Activated T-helper 1 cell treated with anti-CD3 and anti-CD28 coated beads, Interleukin-2, amount 50 U/mL, for 16 hours (primary cell): ENCODE data around the gene RBM19.

ENCODE experiments used
- DNase-seq, 2 donors: peaks; one replicate each; pipeline ENCODE4 v3.0.0-alpha.2; 2020; ENCODE audit warnings: low read depth in 1 of 2, low spot score in 1 of 2

The RBM19 gene

GRCh38 chr12:113959096-113959495 lies 7.0 kb downstream of the RBM19 start:
- DNase-seq, result no peak

- no peak for DNase-seq
These were observed 8.0 kb downstream of the RBM19 start for GRCh38 chr12:113958108-113958507.

- no peak for DNase-seq
These were observed 8.5 kb downstream of the RBM19 start for GRCh38 chr12:113957627-113958026.

GRCh38 chr12:113955109-113955970 lies 10.8 kb downstream of the RBM19 start:
- no peak for DNase-seq

- DNase-seq, result no peak
These were observed 11.6 kb downstream of the RBM19 start for GRCh38 chr12:113954547-113954946.

GRCh38 chr12:113950873-113951272 lies 15.3 kb downstream of the RBM19 start:
- no peak for DNase-seq

- DNase-seq, result no peak
These were observed 16.5 kb downstream of the RBM19 start for GRCh38 chr12:113949321-113950305.

- DNase-seq, result no peak
These were observed 17.8 kb downstream of the RBM19 start for GRCh38 chr12:113948151-113948914.

- no peak for DNase-seq
These were observed 19.9 kb downstream of the RBM19 start for GRCh38 chr12:113946175-113946574.

GRCh38 chr12:113945174-113946173 lies 20.7 kb downstream of the RBM19 start:
- DNase-seq, result no peak

GRCh38 chr12:113942209-113942608 lies 23.9 kb downstream of the RBM19 start:
- no peak for DNase-seq

- DNase-seq, result no peak
These were observed 25.0 kb downstream of the RBM19 start for GRCh38 chr12:113941208-113941486.

GRCh38 chr12:113940357-113941207 lies 25.5 kb downstream of the RBM19 start:
- no peak for DNase-seq

GRCh38 chr12:113939867-113940266 lies 26.3 kb downstream of the RBM19 start:
- no peak for DNase-seq

- no peak for DNase-seq
These were observed 27.7 kb downstream of the RBM19 start for GRCh38 chr12:113938471-113938870.

GRCh38 chr12:113936460-113936859 lies 29.7 kb downstream of the RBM19 start:
- no peak for DNase-seq

GRCh38 chr12:113935459-113935858 lies 30.7 kb downstream of the RBM19 start:
- DNase-seq, result no peak

- no peak for DNase-seq
These were observed 31.2 kb downstream of the RBM19 start for GRCh38 chr12:113934946-113935345.
